SK-N-SH treated with all-trans-retinoic acid at 6 μM for 48 hours (cell line): Measurements from ENCODE around the gene COX4I2.

Experiments
- ARNTL ChIP-seq: fragments of 450-650 bp; formaldehyde crosslinking; IDR thresholded peaks from 2 replicates; pipeline ENCODE4 v1.5.0; 2020; ENCODE audit warnings: low read depth, mild to moderate bottlenecking, moderate library complexity, borderline replicate concordance
- BACH2 ChIP-seq: fragments of 250-450 bp; sonication (Bioruptor Pico); IDR thresholded peaks from 2 replicates; pipeline ENCODE4 v1.9.0; 2021; ENCODE audit warnings: mild to moderate bottlenecking, borderline replicate concordance
- ESRRG ChIP-seq: fragments of 250-450 bp; sonication (Bioruptor Pico); IDR thresholded peaks from 2 replicates; pipeline ENCODE4 v1.6.1; 2021; ENCODE audit warnings: mild to moderate bottlenecking
- ISL1 ChIP-seq: fragments of 250-450 bp; sonication (Bioruptor Pico); IDR thresholded peaks from 2 replicates; pipeline ENCODE4 v2.1.2; 2022; ENCODE audit warnings: mild to moderate bottlenecking, moderate library complexity
- RARB ChIP-seq: fragments of 250-450 bp; sonication (Bioruptor Pico); IDR thresholded peaks from 2 replicates; pipeline ENCODE4 v1.8.0; 2021; ENCODE audit warnings: mild to moderate bottlenecking, moderate library complexity
- TCF4 ChIP-seq: fragments of 250-450 bp; sonication (Bioruptor Pico); IDR thresholded peaks from 2 replicates; pipeline ENCODE4 v1.8.0; 2021; ENCODE audit warnings: mild to moderate bottlenecking, moderate library complexity, borderline replicate concordance
- TF ChIP-seq, protein P1 (sequence below): fragments of 250-450 bp; sonication (Bioruptor Pico); IDR thresholded peaks from 2 replicates; pipeline ENCODE4 v1.5.1; 2020; ENCODE audit warnings: low read depth, mild to moderate bottlenecking, moderate library complexity
- TF ChIP-seq, protein P2 (sequence below): fragments of 250-450 bp; sonication (Bioruptor Pico); IDR thresholded peaks from 2 replicates; pipeline ENCODE4 v1.5.1; 2021; ENCODE audit warnings: mild to moderate bottlenecking, moderate library complexity
- TF ChIP-seq, protein P3 (sequence below): fragments of 250-450 bp; sonication (Bioruptor Pico); IDR thresholded peaks from 2 replicates; pipeline ENCODE4 v1.8.0; 2020; ENCODE audit warnings: mild to moderate bottlenecking, moderate library complexity, borderline replicate concordance

DNA sequence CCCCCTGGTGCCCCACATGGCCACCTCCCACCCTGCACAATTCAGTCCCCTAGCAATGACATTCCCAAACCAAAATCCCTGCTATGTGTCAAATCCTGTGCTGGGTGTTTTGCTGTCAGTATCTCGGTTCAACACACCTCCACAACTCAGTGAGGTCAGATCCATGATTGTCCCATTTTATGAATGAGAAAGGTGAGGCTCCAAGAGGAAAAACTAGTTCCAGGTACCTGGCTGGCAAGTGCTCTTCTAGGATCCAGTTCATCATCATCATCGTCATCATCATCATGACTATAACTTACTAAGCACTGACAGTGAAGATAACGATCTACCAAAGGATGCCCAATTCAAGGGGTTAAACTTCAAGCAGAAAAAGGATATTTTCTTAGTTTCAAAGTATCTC, 17.5 kb upstream of the COX4I2 start:
- TF ChIP-seq ISL1 (CRISPR knock-in tag) (no peak), ARNTL (no peak), TCF4 (CRISPR knock-in tag) (no peak), RARB (no peak), ESRRG (no peak), BACH2 (CRISPR knock-in tag) (no peak)
- TF ChIP-seq, protein P1, sequence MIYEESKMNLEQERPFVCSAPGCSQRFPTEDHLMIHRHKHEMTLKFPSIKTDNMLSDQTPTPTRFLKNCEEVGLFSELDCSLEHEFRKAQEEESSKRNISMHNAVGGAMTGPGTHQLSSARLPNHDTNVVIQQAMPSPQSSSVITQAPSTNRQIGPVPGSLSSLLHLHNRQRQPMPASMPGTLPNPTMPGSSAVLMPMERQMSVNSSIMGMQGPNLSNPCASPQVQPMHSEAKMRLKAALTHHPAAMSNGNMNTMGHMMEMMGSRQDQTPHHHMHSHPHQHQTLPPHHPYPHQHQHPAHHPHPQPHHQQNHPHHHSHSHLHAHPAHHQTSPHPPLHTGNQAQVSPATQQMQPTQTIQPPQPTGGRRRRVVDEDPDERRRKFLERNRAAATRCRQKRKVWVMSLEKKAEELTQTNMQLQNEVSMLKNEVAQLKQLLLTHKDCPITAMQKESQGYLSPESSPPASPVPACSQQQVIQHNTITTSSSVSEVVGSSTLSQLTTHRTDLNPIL (CRISPR knock-in tag), result no peak
- TF ChIP-seq, protein P2, sequence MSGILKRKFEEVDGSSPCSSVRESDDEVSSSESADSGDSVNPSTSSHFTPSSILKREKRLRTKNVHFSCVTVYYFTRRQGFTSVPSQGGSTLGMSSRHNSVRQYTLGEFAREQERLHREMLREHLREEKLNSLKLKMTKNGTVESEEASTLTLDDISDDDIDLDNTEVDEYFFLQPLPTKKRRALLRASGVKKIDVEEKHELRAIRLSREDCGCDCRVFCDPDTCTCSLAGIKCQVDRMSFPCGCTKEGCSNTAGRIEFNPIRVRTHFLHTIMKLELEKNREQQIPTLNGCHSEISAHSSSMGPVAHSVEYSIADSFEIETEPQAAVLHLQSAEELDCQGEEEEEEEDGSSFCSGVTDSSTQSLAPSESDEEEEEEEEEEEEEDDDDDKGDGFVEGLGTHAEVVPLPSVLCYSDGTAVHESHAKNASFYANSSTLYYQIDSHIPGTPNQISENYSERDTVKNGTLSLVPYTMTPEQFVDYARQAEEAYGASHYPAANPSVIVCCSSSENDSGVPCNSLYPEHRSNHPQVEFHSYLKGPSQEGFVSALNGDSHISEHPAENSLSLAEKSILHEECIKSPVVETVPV, result no peak
- TF ChIP-seq, protein P3, sequence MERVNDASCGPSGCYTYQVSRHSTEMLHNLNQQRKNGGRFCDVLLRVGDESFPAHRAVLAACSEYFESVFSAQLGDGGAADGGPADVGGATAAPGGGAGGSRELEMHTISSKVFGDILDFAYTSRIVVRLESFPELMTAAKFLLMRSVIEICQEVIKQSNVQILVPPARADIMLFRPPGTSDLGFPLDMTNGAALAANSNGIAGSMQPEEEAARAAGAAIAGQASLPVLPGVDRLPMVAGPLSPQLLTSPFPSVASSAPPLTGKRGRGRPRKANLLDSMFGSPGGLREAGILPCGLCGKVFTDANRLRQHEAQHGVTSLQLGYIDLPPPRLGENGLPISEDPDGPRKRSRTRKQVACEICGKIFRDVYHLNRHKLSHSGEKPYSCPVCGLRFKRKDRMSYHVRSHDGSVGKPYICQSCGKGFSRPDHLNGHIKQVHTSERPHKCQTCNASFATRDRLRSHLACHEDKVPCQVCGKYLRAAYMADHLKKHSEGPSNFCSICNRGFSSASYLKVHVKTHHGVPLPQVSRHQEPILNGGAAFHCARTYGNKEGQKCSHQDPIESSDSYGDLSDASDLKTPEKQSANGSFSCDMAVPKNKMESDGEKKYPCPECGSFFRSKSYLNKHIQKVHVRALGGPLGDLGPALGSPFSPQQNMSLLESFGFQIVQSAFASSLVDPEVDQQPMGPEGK, result no peak
